ENCODE data around the gene KIR2DL3.
"Not testable (repeated sequence)": the region's sequence is repeated elsewhere in the genome, so short reads cannot be mapped to it uniquely, and the experiment has no call there.

Gene KIR2DL3

GRCh38 chr19:54738306-54738705 lies at the start of gene KIR2DL3:
TSS of gene KIR2DL3 (plus strand) at chr19:54738513. CDS start at chr19:54738546, 33 bp downstream.
- DNase-seq (ENCODE audit: low spot score) = not testable (repeated sequence)

GRCh38 chr19:54691582-54692297 lies 46.6 kb upstream of the KIR2DL3 start:
- DNase-seq (ENCODE audit: low spot score) = no peak

- no peak for DNase-seq (ENCODE audit: low spot score)
Measured at GRCh38 chr19:54692298-54692615, 46.1 kb upstream of the KIR2DL3 start.

- DNase-seq (ENCODE audit: low spot score) = no peak
Measured at GRCh38 chr19:54694648-54695047, 43.7 kb upstream of the KIR2DL3 start.

GRCh38 chr19:54696117-54696548 lies 42.2 kb upstream of the KIR2DL3 start:
- no peak for DNase-seq (ENCODE audit: low spot score)

GRCh38 chr19:54696766-54697165 lies 41.5 kb upstream of the KIR2DL3 start:
- DNase-seq (ENCODE audit: low spot score) = no peak

GRCh38 chr19:54697716-54698115 lies 40.6 kb upstream of the KIR2DL3 start:
- DNase-seq (ENCODE audit: low spot score) = not testable (repeated sequence)

GRCh38 chr19:54704928-54705327 lies 33.4 kb upstream of the KIR2DL3 start:
- DNase-seq (ENCODE audit: low spot score) = no peak

GRCh38 chr19:54707962-54708361 lies 30.4 kb upstream of the KIR2DL3 start:
- DNase-seq (ENCODE audit: low spot score) = no peak

GRCh38 chr19:54708781-54709180 lies 29.5 kb upstream of the KIR2DL3 start:
- no peak for DNase-seq (ENCODE audit: low spot score)

- DNase-seq (ENCODE audit: low spot score) = no peak
Measured at GRCh38 chr19:54709212-54709948, 28.9 kb upstream of the KIR2DL3 start.

GRCh38 chr19:54709956-54710355 lies 28.4 kb upstream of the KIR2DL3 start:
- DNase-seq (ENCODE audit: low spot score) = not testable (repeated sequence)

GRCh38 chr19:54724142-54724541 lies 14.2 kb upstream of the KIR2DL3 start, which contains the start of gene KIR3DL3:
TSS of gene KIR3DL3 (plus strand) at chr19:54724442. CDS start at chr19:54724497, 55 bp downstream.
- no peak for DNase-seq (ENCODE audit: low spot score)

- DNase-seq (ENCODE audit: low spot score) = no peak
Measured at GRCh38 chr19:54724644-54725043, 13.7 kb upstream of the KIR2DL3 start.

GRCh38 chr19:54725321-54725720 lies 13.0 kb upstream of the KIR2DL3 start:
- DNase-seq (ENCODE audit: low spot score) = no peak

- DNase-seq (ENCODE audit: low spot score) = no peak
Measured at GRCh38 chr19:54727562-54727961, 10.8 kb upstream of the KIR2DL3 start.

GRCh38 chr19:54728167-54728566 lies 10.1 kb upstream of the KIR2DL3 start:
- DNase-seq (ENCODE audit: low spot score) = no peak

GRCh38 chr19:54729416-54730188 lies 8.7 kb upstream of the KIR2DL3 start:
- DNase-seq (ENCODE audit: low spot score) = no peak

GRCh38 chr19:54731191-54731590 lies 7.1 kb upstream of the KIR2DL3 start:
- DNase-seq (ENCODE audit: low spot score) = no peak

- DNase-seq (ENCODE audit: low spot score) = no peak
Measured at GRCh38 chr19:54738715-54739114, 402 bp downstream of the KIR2DL3 start.

- DNase-seq (ENCODE audit: low spot score) = no peak
Measured at GRCh38 chr19:54739587-54740497, 1.5 kb downstream of the KIR2DL3 start.

- DNase-seq (ENCODE audit: low spot score) = not testable (repeated sequence)
Measured at GRCh38 chr19:54741950-54742349, 3.6 kb downstream of the KIR2DL3 start.

Measured in kidney tubule cell (primary cell).